Cardiac muscle cell (in vitro differentiated cells and primary cell): ENCODE measurements around the gene APIP. TPM values are rescaled to one million over a fixed set of nuclear protein-coding genes. Genes with fewer than 3 reads are reported as not detected.

ENCODE experiments used
- DNase-seq, 2 donors: peaks; one replicate each; pipeline versions ENCODE4 v3.0.0 to v3.0.0-alpha.2; 2010 to 2017; ENCODE audit warnings: low read depth in 1 of 2, low spot score in 1 of 2
- H3K27ac ChIP-seq: fragments of 200-600 bp; sonication (generic); 2 replicates; pipeline ENCODE4 v1.5.1; 2016
- H3K27me3 ChIP-seq: fragments of 200-600 bp; sonication (generic); 2 replicates; pipeline ENCODE4 v1.6.0; 2016; ENCODE audit warnings: control low read depth
- H3K36me3 ChIP-seq: fragments of 200-600 bp; sonication (generic); 2 replicates; pipeline ENCODE4 v1.5.1; 2016; ENCODE audit warnings: control low read depth
- H3K4me1 ChIP-seq: fragments of 200-600 bp; sonication (generic); 2 replicates; pipeline ENCODE4 v1.8.1; 2017; ENCODE audit warnings: low read depth, mild to moderate bottlenecking, mixed run types
- H3K4me3 ChIP-seq: fragments of 200-600 bp; sonication (generic); 2 replicates; pipeline ENCODE4 v1.5.1; 2016; ENCODE audit warnings: mild to moderate bottlenecking
- H3K9me3 ChIP-seq: fragments of 200-600 bp; sonication (generic); 2 replicates; pipeline ENCODE4 v1.5.1; 2017; ENCODE audit warnings: low read depth, mild to moderate bottlenecking, control low read depth
- polyA plus RNA-seq: library from polyadenylated mRNA; unstranded; fragments of >200 nt; fragmentation: Nextera tagmentation; extraction: Ambion mirVana; gene quantifications from 2 replicates; pipeline ENCODE4 v1.2.1, GENCODE V29; 2016
- total RNA-seq: library from RNA; depleted of rRNA; stranded (reverse); fragments of >200 nt; gene quantifications from 2 replicates; pipeline ENCODE4 v1.2.3, GENCODE V29; 2016
- TF ChIP-seq, protein P1 (sequence below): IDR thresholded peaks from 2 replicates; pipeline ENCODE4 v1.5.1; 2012; ENCODE audit warnings: low read depth, mild to moderate bottlenecking, low read length

APIP gene
- total and polyA plus RNA-seq, 2 experiments from 2014 or later, result 18.3 to 29.2 TPM

GRCh38 chr11:34909955-34910354 lies 6.2 kb downstream of the APIP start:
- Histone ChIP-seq H3K27me3 (no peaks in the 10 kb centered on the region), H3K4me1 (peaks cover under 1% of the 10 kb centered on the region), H3K4me3 (no peak overlapping the region), H3K27ac (no peak overlapping the region), H3K9me3 (no peaks in the 10 kb centered on the region), H3K36me3 (no peaks in the 10 kb centered on the region)
- peak in 1 of 2 donors; percentile 28 for DNase-seq
- TF ChIP-seq, protein P1, sequence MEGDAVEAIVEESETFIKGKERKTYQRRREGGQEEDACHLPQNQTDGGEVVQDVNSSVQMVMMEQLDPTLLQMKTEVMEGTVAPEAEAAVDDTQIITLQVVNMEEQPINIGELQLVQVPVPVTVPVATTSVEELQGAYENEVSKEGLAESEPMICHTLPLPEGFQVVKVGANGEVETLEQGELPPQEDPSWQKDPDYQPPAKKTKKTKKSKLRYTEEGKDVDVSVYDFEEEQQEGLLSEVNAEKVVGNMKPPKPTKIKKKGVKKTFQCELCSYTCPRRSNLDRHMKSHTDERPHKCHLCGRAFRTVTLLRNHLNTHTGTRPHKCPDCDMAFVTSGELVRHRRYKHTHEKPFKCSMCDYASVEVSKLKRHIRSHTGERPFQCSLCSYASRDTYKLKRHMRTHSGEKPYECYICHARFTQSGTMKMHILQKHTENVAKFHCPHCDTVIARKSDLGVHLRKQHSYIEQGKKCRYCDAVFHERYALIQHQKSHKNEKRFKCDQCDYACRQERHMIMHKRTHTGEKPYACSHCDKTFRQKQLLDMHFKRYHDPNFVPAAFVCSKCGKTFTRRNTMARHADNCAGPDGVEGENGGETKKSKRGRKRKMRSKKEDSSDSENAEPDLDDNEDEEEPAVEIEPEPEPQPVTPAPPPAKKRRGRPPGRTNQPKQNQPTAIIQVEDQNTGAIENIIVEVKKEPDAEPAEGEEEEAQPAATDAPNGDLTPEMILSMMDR, result no peak

- H3K4me1 ChIP-seq, result no peaks in the 10 kb centered on the region
These were observed 6.8 kb downstream of the APIP start for GRCh38 chr11:34909415-34909814.

DNA sequence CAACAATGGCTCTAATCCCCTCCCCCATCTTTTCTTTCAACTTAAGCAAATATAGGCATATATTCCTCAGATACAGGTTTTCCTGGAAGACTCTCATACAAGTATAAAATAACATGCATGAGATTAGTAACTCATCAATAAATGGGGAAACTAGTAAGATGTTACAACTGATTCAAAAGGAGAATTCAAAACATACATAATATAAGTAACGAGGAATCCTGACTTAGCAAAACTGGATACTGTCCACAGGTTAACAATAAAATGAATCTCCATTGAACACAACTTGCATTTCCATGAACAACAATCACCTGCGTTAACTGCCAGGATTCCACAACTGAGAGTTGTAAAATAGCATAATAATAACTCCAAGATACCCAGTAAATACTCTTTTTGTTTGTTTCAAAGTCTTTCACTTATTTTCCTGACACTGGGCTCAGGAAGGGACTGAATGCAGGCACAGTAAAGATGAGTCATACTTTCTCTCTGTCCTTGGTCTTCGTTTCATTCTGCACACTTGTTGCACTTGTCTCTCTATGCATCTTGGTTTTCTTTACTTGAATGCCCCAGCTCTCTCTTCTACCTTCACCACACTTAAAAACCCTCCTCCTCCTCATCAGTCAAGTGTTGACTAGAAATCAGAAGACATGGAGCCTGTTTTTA lies 8.1 kb downstream of the APIP start:
- H3K4me1 ChIP-seq, result no peaks in the 10 kb centered on the region
- TF ChIP-seq, protein P1, result no peak
- no peak overlapping the region for H3K27ac ChIP-seq
- no peaks in the 10 kb centered on the region for H3K9me3 ChIP-seq
- no peaks in the 10 kb centered on the region for H3K27me3 ChIP-seq
- no peaks in the 10 kb centered on the region for H3K36me3 ChIP-seq
- H3K4me3 ChIP-seq, result no peak overlapping the region
- DNase-seq, result no peak

More at GRCh38 chr11:34909415-34909814, 6.8 kb downstream of the APIP start:
- H3K36me3 ChIP-seq, result no peaks in the 10 kb centered on the region
- H3K27me3 ChIP-seq, result no peaks in the 10 kb centered on the region
- H3K4me3 ChIP-seq, result no peak overlapping the region
- H3K27ac ChIP-seq, result no peak overlapping the region
- no peak for DNase-seq
- TF ChIP-seq, protein P1, result no peak
- H3K9me3 ChIP-seq, result no peaks in the 10 kb centered on the region

- H3K36me3 ChIP-seq, result no peaks in the 10 kb centered on the region
- no peak for DNase-seq
- no peaks in the 10 kb centered on the region for H3K9me3 ChIP-seq
- no peak overlapping the region for H3K27ac ChIP-seq
- no peaks in the 10 kb centered on the region for H3K4me1 ChIP-seq
- TF ChIP-seq, protein P1, result no peak
- H3K27me3 ChIP-seq, result no peaks in the 10 kb centered on the region
- H3K4me3 ChIP-seq, result no peak overlapping the region
These were observed 10.5 kb downstream of the APIP start for GRCh38 chr11:34905666-34906065.

DNA sequence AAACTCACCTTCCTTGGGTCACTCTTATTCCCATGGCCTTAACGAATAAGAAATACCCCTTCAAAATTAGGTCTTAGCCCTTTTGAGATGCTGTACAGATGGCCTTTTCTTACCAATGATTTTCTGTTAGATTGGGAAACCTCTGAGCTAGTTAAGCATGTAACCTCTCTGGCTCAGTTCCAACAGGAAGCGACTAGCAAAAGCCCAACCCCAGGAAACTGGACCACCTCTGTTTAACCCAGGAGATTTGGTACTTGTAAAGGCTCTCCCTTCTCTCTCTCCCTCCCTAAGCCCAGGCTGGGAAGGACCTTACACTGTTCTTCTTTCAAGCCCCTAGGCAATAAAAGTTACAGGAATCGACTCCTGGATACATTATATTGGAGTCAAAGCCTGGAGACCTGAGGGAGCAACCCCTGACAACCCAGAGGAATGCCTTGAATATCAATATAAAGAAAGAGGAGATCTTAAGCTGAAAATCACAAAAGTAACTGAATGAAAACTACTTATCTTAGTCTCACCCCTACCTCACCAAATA lies 11.7 kb downstream of the APIP start:
- peak in 1 of 2 donors; percentile 19 for DNase-seq
- H3K4me3 ChIP-seq, result no peak overlapping the region
- no peaks in the 10 kb centered on the region for H3K27me3 ChIP-seq
- TF ChIP-seq, protein P1, result no peak
- no peaks in the 10 kb centered on the region for H3K36me3 ChIP-seq
- H3K27ac ChIP-seq, result no peak overlapping the region
- H3K4me1 ChIP-seq, result no peaks in the 10 kb centered on the region
- H3K9me3 ChIP-seq, result no peaks in the 10 kb centered on the region
